MCF 10A (cell line): ENCODE measurements around the gene NKD1. TPM values are rescaled to one million over a fixed set of nuclear protein-coding genes. Genes with fewer than 3 reads are reported as not detected.

Experiments
- BruUV-seq: library from RNA; stranded (reverse); fragments of 400-500 nt; replicated peaks from 2 replicates; lab custom pipeline; 2021; lab: Mats Ljungman, UMichigan
- CTCF ChIA-PET: fragments of 300-600 bp; sonication (Branson Sonifier 250); formaldehyde crosslinking; extraction: SDS; loops from one replicate; lab custom pipeline; 2021; ENCODE audit warnings: antibody characterized with exemption, inconsistent platforms; lab: Yijun Ruan, JAX
- POLR2A ChIA-PET: fragments of 300-600, 350-650 bp; sonication (Branson Sonifier 250); formaldehyde crosslinking; extraction: SDS; loops from one replicate; lab custom pipeline; 2020; ENCODE audit warnings: antibody characterized with exemption, inconsistent platforms; lab: Yijun Ruan, JAX
- DNase-seq: peaks from one replicate; pipeline ENCODE4 v3.0.0-alpha.2; 2018; ENCODE audit not compliant: unreplicated experiment
- H3K27ac Mint-ChIP-seq: one replicate; pipeline ENCODE4 v1.8.0; 2022; ENCODE audit warnings: mild to moderate bottlenecking, low read depth, mixed read lengths; ENCODE audit not compliant: unreplicated experiment
- H3K27me3 Mint-ChIP-seq: one replicate; pipeline ENCODE4 v1.8.0; 2022; ENCODE audit warnings: mixed read lengths; ENCODE audit not compliant: insufficient read depth, unreplicated experiment
- H3K36me3 Mint-ChIP-seq: one replicate; pipeline ENCODE4 v1.8.0; 2022; ENCODE audit warnings: mild to moderate bottlenecking, moderate library complexity, mixed read lengths; ENCODE audit not compliant: insufficient read depth, unreplicated experiment
- H3K4me1 Mint-ChIP-seq: one replicate; pipeline ENCODE4 v1.8.0; 2022; ENCODE audit warnings: mixed read lengths; ENCODE audit not compliant: insufficient read depth, unreplicated experiment
- H3K4me3 Mint-ChIP-seq: one replicate; pipeline ENCODE4 v1.8.0; 2022; ENCODE audit warnings: mild to moderate bottlenecking, moderate library complexity, mixed read lengths; ENCODE audit not compliant: unreplicated experiment
- H3K9me3 Mint-ChIP-seq: one replicate; pipeline ENCODE4 v1.8.0; 2022; ENCODE audit warnings: mixed read lengths; ENCODE audit not compliant: unreplicated experiment
- intact Hi-C: fragments of 100-400 bp; cut with micrococcal nuclease; formaldehyde crosslinking; loops from 2 replicates; pipeline ENCODE4 v1.14.1; 2022
- total RNA-seq: library from RNA; stranded (reverse); gene quantifications from 2 replicates; pipeline ENCODE4 v1.2.3, GENCODE V29; 2022
- TF ChIP-seq, protein P1 (sequence below): fragments of 200-600 bp; IDR thresholded peaks from one replicate; pipeline ENCODE4 v1.8.0; 2022; ENCODE audit warnings: antibody characterized with exemption, mild to moderate bottlenecking; ENCODE audit not compliant: unreplicated experiment

NKD1 gene
- total RNA-seq, 1 experiment from 2014 or later: 0.07 TPM

GRCh38 chr16:50555952-50556673 lies 7.9 kb downstream of the NKD1 start:
- intact Hi-C loops: no loop called here
- Mint-ChIP-seq H3K27me3 (no peaks in the 10 kb centered on the region), H3K4me1 (no peaks in the 10 kb centered on the region), H3K27ac (no peak overlapping the region), H3K36me3 (peaks cover 6% of the 10 kb centered on the region), H3K4me3 (no peak overlapping the region), H3K9me3 (no peaks in the 10 kb centered on the region)
- ChIA-PET CTCF (interaction anchor here (0.6 kb wide), 1 partner anchor 111 kb away, joined by 5 read pairs; no protein-coding TSS in a partner anchor), POLR2A (no interaction called here)
- TF ChIP-seq, protein P1, sequence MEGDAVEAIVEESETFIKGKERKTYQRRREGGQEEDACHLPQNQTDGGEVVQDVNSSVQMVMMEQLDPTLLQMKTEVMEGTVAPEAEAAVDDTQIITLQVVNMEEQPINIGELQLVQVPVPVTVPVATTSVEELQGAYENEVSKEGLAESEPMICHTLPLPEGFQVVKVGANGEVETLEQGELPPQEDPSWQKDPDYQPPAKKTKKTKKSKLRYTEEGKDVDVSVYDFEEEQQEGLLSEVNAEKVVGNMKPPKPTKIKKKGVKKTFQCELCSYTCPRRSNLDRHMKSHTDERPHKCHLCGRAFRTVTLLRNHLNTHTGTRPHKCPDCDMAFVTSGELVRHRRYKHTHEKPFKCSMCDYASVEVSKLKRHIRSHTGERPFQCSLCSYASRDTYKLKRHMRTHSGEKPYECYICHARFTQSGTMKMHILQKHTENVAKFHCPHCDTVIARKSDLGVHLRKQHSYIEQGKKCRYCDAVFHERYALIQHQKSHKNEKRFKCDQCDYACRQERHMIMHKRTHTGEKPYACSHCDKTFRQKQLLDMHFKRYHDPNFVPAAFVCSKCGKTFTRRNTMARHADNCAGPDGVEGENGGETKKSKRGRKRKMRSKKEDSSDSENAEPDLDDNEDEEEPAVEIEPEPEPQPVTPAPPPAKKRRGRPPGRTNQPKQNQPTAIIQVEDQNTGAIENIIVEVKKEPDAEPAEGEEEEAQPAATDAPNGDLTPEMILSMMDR: no peak
- DNase-seq: no peak
- no TSS peak for BruUV-seq

DNA sequence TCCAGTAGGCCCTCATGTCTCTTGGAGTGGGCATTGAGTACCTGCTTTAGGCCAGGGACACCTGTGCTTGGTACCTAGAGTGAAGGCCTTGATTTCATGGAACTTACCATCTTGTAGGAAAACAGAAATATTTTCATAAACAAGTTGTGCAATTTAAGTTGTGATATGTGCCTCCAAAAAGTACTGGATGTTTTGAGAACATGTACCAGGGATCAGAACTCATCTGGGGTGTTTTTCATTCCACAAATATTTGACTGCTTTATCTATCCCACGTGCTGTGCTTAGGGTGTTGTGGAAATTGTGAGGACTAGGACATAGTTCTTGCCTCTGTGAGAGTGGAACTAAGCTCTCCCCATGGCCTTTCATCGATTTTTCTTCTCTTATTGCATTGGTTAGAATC lies 8.8 kb downstream of the NKD1 start:
- intact Hi-C loops: no loop called here
- Mint-ChIP-seq H3K27me3 (no peaks in the 10 kb centered on the region), H3K4me3 (no peak overlapping the region), H3K36me3 (peaks cover 6% of the 10 kb centered on the region), H3K27ac (no peak overlapping the region), H3K9me3 (no peaks in the 10 kb centered on the region), H3K4me1 (no peaks in the 10 kb centered on the region)
- no TSS peak for BruUV-seq
- DNase-seq: no peak
- TF ChIP-seq, protein P1: no peak
- POLR2A ChIA-PET: no interaction called here
- CTCF ChIA-PET: interaction anchor here (0.6 to 1.3 kb wide), 2 partner anchors 15 to 249 kb away, joined by 4 read pairs; no protein-coding TSS in a partner anchor

GRCh38 chr16:50558913-50559312 lies 10.7 kb downstream of the NKD1 start:
- peak overlapping the region; percentile 36 for H3K27ac Mint-ChIP-seq
- TF ChIP-seq, protein P1: no peak
- H3K4me3 Mint-ChIP-seq: no peak overlapping the region
- BruUV-seq: no TSS peak
- POLR2A ChIA-PET: no interaction called here
- no peak for DNase-seq
- CTCF ChIA-PET: interaction anchor here (0.7 kb wide), 1 partner anchor 17 kb away, joined by 4 read pairs; no protein-coding TSS in a partner anchor
- H3K36me3 Mint-ChIP-seq: peaks cover 6% of the 10 kb centered on the region
- intact Hi-C loops: no loop called here
- H3K4me1 Mint-ChIP-seq: no peaks in the 10 kb centered on the region
- no peaks in the 10 kb centered on the region for H3K27me3 Mint-ChIP-seq
- no peaks in the 10 kb centered on the region for H3K9me3 Mint-ChIP-seq

- ChIA-PET POLR2A (interaction anchor here (0.6 kb wide), 1 partner anchor 129 kb away, joined by 3 read pairs; no protein-coding TSS in a partner anchor), CTCF (no interaction called here)
- BruUV-seq: no TSS peak
- no peak for DNase-seq
- Mint-ChIP-seq H3K36me3 (peaks cover 6% of the 10 kb centered on the region), H3K4me3 (no peak overlapping the region), H3K27ac (peak overlapping the region; percentile 36), H3K27me3 (no peaks in the 10 kb centered on the region), H3K4me1 (no peaks in the 10 kb centered on the region), H3K9me3 (no peaks in the 10 kb centered on the region)
- TF ChIP-seq, protein P1: no peak
- intact Hi-C loops: no loop called here
Observed at GRCh38 chr16:50559342-50559741, 11.1 kb downstream of the NKD1 start.
